K562 (cell line): ENCODE data around the gene DUS1L. TPM values are rescaled to one million over a fixed set of nuclear protein-coding genes. Genes with fewer than 3 reads are reported as not detected.

Experiments
- CC2D1A ChIP-seq: fragments of 450-650 bp; IDR thresholded peaks from 2 replicates; pipeline ENCODE4 v1.6.1; 2017; ENCODE audit warnings: mild to moderate bottlenecking
- DMBX1 ChIP-seq: fragments of 250-450 bp; sonication (Bioruptor Pico); IDR thresholded peaks from 2 replicates; pipeline ENCODE4 v1.8.0; 2022; ENCODE audit warnings: inconsistent platforms, mild to moderate bottlenecking, moderate library complexity, borderline replicate concordance
- ELK1 ChIP-seq: sonication (generic); formaldehyde crosslinking; IDR thresholded peaks from 2 replicates; pipeline ENCODE4 v1.8.1; 2022; ENCODE audit warnings: missing genetic modification reagents
- IFI16 ChIP-seq: fragments of 250-450 bp; sonication (Bioruptor Pico); IDR thresholded peaks from 2 replicates; pipeline ENCODE4 v2.1.2; 2022; ENCODE audit warnings: mild to moderate bottlenecking, inconsistent platforms
- IRF2 ChIP-seq: sonication (generic); formaldehyde crosslinking; IDR thresholded peaks from 2 replicates; pipeline ENCODE4 v1.8.1; 2022; ENCODE audit warnings: mild to moderate bottlenecking, missing genetic modification reagents
- MEF2A ChIP-seq: IDR thresholded peaks from 2 replicates; pipeline ENCODE4 v1.6.1; 2011; ENCODE audit warnings: low read depth, mild to moderate bottlenecking, low read length, moderate library complexity; ENCODE audit not compliant: control insufficient read depth
- NKRF ChIP-seq: fragments of 450-650 bp; IDR thresholded peaks from 2 replicates; pipeline ENCODE4 v1.6.1; 2016; ENCODE audit warnings: borderline replicate concordance
- POLR3A ChIP-seq: IDR thresholded peaks from 2 replicates; pipeline ENCODE4 v1.6.1; 2011; ENCODE audit warnings: borderline replicate concordance, mild to moderate bottlenecking, moderate library complexity; ENCODE audit not compliant: insufficient read length, insufficient read depth; ENCODE audit errors: extremely low read depth
- SIN3A ChIP-seq, 2 experiments: fragments of 150-350 bp in 1 of 2; IDR thresholded peaks; 2 replicates each; pipeline ENCODE4 v1.6.1; 2011 to 2016; ENCODE audit warnings: borderline replicate concordance in 2 of 2, low read depth in 2 of 2, low read length in 2 of 2, mild to moderate bottlenecking in 2 of 2, moderate library complexity in 2 of 2; ENCODE audit not compliant: control insufficient read depth in 1 of 2
- SMAD4 ChIP-seq: fragments of 250-450 bp; sonication (Bioruptor Pico); conservative IDR thresholded peaks from 2 replicates; pipeline ENCODE4 v1.8.0; 2021; ENCODE audit warnings: inconsistent platforms, mild to moderate bottlenecking, moderate library complexity
- SMARCC2 ChIP-seq: fragments of 450-650 bp; IDR thresholded peaks from 2 replicates; pipeline ENCODE4 v1.6.1; 2017; ENCODE audit warnings: antibody characterized with exemption, moderate library complexity, mild to moderate bottlenecking, low read depth
- TAF7 ChIP-seq: fragments of 450-650 bp; IDR thresholded peaks from 2 replicates; pipeline ENCODE4 v1.6.1; 2016; ENCODE audit warnings: missing genetic modification characterization, missing compliant biosample characterization
- polyA plus RNA-seq, 8 experiments: library from polyadenylated mRNA; depleted of rRNA in 4 of 8; stranded (reverse) in 5 of 8; unstranded in 3 of 8; fragments of >200 nt; fragmentation: Nextera tagmentation in 2 of 8; fragmentation: Illumina TruSeq in 1 of 8; extraction: Ambion mirVana in 2 of 8; extraction: Trizol in 1 of 8; gene quantifications; 2 replicates each; pipeline versions ENCODE4 v1.2.1 to v1.2.3, GENCODE V29; 2011 to 2014; ENCODE audit warnings: inconsistent platforms in 1 of 8, missing spikeins in 1 of 8
- total RNA-seq, 7 experiments: library from RNA; depleted of rRNA in 6 of 7; stranded (reverse); fragments of >200 nt in 6 of 7; fragmentation: Illumina TruSeq in 2 of 7; extraction: Trizol in 2 of 7; gene quantifications; 2 replicates each; pipeline versions ENCODE4 v1.2.1 to v1.2.3, GENCODE V29; 2011 to 2021; ENCODE audit warnings: low replicate concordance in 1 of 7
- TF ChIP-seq, protein P1 (sequence below), 2 experiments: fragments of 450-650 bp; IDR thresholded peaks; 2 replicates each; pipeline ENCODE4 v1.6.1; 2018; ENCODE audit warnings: mild to moderate bottlenecking in 2 of 2, low read depth in 1 of 2; ENCODE audit not compliant: partially characterized antibody in 2 of 2
- TF ChIP-seq, protein P2 (sequence below): fragments of 450-650 bp; formaldehyde crosslinking; IDR thresholded peaks from 2 replicates; pipeline ENCODE4 v1.4.0; 2020; ENCODE audit warnings: mild to moderate bottlenecking, moderate library complexity
- TF ChIP-seq, protein P3 (sequence below), 3 experiments: IDR thresholded peaks in 2 of 3; conservative IDR thresholded peaks in 1 of 3; 2 replicates each; pipeline ENCODE4 v1.5.1; 2011 to 2012; ENCODE audit warnings: low read length in 3 of 3, mild to moderate bottlenecking in 3 of 3, control low read depth in 2 of 3, improper control_type of control experiment in 1 of 3, inconsistent platforms in 1 of 3, low read depth in 1 of 3, mixed read lengths in 1 of 3, moderate library complexity in 1 of 3; ENCODE audit not compliant: insufficient read depth in 2 of 3

The DUS1L gene
- total and polyA plus RNA-seq, 9 of the 15 experiments (the other 6 are each of a cell fraction or from before 2014, with no cell fraction given), result 7.8 to 210 (median 83.9) TPM

- TF ChIP-seq, protein P1, sequence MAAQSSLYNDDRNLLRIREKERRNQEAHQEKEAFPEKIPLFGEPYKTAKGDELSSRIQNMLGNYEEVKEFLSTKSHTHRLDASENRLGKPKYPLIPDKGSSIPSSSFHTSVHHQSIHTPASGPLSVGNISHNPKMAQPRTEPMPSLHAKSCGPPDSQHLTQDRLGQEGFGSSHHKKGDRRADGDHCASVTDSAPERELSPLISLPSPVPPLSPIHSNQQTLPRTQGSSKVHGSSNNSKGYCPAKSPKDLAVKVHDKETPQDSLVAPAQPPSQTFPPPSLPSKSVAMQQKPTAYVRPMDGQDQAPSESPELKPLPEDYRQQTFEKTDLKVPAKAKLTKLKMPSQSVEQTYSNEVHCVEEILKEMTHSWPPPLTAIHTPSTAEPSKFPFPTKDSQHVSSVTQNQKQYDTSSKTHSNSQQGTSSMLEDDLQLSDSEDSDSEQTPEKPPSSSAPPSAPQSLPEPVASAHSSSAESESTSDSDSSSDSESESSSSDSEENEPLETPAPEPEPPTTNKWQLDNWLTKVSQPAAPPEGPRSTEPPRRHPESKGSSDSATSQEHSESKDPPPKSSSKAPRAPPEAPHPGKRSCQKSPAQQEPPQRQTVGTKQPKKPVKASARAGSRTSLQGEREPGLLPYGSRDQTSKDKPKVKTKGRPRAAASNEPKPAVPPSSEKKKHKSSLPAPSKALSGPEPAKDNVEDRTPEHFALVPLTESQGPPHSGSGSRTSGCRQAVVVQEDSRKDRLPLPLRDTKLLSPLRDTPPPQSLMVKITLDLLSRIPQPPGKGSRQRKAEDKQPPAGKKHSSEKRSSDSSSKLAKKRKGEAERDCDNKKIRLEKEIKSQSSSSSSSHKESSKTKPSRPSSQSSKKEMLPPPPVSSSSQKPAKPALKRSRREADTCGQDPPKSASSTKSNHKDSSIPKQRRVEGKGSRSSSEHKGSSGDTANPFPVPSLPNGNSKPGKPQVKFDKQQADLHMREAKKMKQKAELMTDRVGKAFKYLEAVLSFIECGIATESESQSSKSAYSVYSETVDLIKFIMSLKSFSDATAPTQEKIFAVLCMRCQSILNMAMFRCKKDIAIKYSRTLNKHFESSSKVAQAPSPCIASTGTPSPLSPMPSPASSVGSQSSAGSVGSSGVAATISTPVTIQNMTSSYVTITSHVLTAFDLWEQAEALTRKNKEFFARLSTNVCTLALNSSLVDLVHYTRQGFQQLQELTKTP (IDR thresholded peaks at IDR 0.05; ENCODE audit: low read depth in 1 of 2, partially characterized antibody in 2 of 2), result no peak
- no peak for TF ChIP-seq TAF7 (tag)
- 0 out of 4 replicates have a peak, but pooled peaks of 1 of the 2 experiments have one; percentile 11 for TF ChIP-seq SIN3A (IDR thresholded peaks at IDR 0.05; ENCODE audit: borderline replicate concordance in 2 of 2, control insufficient read depth in 1 of 2, low read depth in 2 of 2, low read length in 2 of 2)
- TF ChIP-seq SMAD4 (CRISPR knock-in tag), result peak; percentile 70
- peak; percentile 50; the same call in 1 of the 2 replicates for TF ChIP-seq NKRF
- no peak for TF ChIP-seq SMARCC2
- TF ChIP-seq CC2D1A, result no peak
- no peak for TF ChIP-seq IFI16 (CRISPR knock-in tag)
- TF ChIP-seq, protein P2, sequence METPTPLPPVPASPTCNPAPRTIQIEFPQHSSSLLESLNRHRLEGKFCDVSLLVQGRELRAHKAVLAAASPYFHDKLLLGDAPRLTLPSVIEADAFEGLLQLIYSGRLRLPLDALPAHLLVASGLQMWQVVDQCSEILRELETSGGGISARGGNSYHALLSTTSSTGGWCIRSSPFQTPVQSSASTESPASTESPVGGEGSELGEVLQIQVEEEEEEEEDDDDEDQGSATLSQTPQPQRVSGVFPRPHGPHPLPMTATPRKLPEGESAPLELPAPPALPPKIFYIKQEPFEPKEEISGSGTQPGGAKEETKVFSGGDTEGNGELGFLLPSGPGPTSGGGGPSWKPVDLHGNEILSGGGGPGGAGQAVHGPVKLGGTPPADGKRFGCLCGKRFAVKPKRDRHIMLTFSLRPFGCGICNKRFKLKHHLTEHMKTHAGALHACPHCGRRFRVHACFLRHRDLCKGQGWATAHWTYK (CRISPR knock-in tag), result peak; percentile 67; the same call in 1 of the 2 replicates
- no peak for TF ChIP-seq MEF2A
- no peak for TF ChIP-seq ELK1 (CRISPR knock-in tag)
- TF ChIP-seq, protein P3, sequence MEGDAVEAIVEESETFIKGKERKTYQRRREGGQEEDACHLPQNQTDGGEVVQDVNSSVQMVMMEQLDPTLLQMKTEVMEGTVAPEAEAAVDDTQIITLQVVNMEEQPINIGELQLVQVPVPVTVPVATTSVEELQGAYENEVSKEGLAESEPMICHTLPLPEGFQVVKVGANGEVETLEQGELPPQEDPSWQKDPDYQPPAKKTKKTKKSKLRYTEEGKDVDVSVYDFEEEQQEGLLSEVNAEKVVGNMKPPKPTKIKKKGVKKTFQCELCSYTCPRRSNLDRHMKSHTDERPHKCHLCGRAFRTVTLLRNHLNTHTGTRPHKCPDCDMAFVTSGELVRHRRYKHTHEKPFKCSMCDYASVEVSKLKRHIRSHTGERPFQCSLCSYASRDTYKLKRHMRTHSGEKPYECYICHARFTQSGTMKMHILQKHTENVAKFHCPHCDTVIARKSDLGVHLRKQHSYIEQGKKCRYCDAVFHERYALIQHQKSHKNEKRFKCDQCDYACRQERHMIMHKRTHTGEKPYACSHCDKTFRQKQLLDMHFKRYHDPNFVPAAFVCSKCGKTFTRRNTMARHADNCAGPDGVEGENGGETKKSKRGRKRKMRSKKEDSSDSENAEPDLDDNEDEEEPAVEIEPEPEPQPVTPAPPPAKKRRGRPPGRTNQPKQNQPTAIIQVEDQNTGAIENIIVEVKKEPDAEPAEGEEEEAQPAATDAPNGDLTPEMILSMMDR (IDR thresholded peaks at IDR 0.05 in 2 of 3, conservative IDR thresholded peaks at IDR 0.05 in 1 of 3; ENCODE audit: insufficient read depth in 2 of 3, low read depth in 1 of 3, low read length in 3 of 3), result no peak
- TF ChIP-seq IRF2 (CRISPR knock-in tag), result no peak
- TF ChIP-seq DMBX1 (CRISPR knock-in tag), result no peak; the same call in 1 of the 2 replicates
- TF ChIP-seq POLR3A, result no peak
Observed at GRCh38 chr17:82098939-82099763, 33.5 kb upstream of the DUS1L start (continued).
